HUES64 (cell line): ENCODE measurements around the gene SPNS3.

Experiments used
- H3K27ac ChIP-seq: 2 replicates; pipeline ENCODE4 v1.7.0; 2013; ENCODE audit warnings: low read depth, low read length, inconsistent platforms
- H3K27me3 ChIP-seq: 2 replicates; pipeline ENCODE4 v1.6.1; 2013; ENCODE audit warnings: mild to moderate bottlenecking, low read length; ENCODE audit not compliant: insufficient read depth
- H3K36me3 ChIP-seq: 2 replicates; pipeline ENCODE4 v1.6.1; 2013; ENCODE audit warnings: mild to moderate bottlenecking, low read length; ENCODE audit not compliant: insufficient read depth
- H3K4me1 ChIP-seq: 2 replicates; pipeline ENCODE4 v1.6.1; 2013; ENCODE audit warnings: mild to moderate bottlenecking, low read length, moderate library complexity; ENCODE audit not compliant: insufficient read depth
- H3K4me3 ChIP-seq: 2 replicates; pipeline ENCODE4 v1.5.1; 2013; ENCODE audit warnings: mild to moderate bottlenecking, low read length, moderate library complexity
- H3K9ac ChIP-seq: 2 replicates; pipeline ENCODE4 v1.6.1; 2013; ENCODE audit warnings: mild to moderate bottlenecking, low read depth, low read length
- H3K9me3 ChIP-seq: 2 replicates; pipeline ENCODE4 v1.6.1; 2013; ENCODE audit warnings: low read depth, low read length; ENCODE audit not compliant: insufficient read depth
- WGBS: fragments of 150-250, 120-280 bp; methylation state at CpG from one replicate; pipeline ENCODE4 v1.1.7; 2013; ENCODE audit warnings: missing lambda C conversion rate; 5-methylcytosine and 5-hydroxymethylcytosine counted together

Gene SPNS3

DNA sequence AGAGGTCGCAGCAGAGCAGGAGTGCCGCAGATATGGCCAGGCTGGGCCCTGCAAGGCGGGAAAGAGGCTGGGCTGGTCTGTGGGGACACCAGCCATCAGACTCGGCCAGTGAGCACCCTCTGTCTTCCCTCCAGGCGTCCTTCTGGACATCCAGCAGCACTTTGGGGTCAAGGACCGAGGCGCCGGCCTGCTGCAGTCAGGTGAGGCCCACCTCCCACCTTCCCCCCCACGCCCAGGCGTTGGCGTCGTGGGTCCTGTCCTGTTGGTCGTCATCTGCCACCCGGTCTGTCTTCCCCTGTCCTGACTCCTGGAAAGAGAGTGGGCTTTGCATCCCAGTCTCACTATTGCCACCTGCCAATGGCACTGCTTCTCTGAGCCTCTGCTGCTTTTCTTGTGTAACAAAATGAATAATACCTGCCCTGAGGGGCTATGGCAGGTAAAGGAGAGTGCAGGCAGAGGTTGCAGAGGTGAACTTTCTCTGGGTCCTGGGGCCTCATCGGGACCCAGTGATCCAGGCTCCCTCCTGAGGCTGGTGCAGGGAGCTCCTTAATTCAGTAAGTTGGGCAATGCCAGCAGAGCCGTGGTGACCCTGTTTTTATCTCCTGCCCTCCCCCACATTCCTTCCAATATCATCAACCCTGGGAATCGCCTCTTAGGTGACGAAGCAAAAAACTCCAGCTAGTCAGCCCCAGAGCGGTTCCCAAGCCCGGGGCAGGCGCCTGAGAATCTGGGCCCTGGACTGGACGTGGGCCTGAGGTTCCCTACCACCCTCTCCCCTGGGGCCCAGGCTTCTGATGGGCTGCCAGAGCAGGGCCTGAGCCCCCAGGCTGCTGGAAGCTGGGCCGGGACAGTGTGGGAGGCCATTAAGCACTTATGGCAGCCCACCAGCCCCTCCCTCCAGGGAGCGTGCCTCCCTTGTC is 79.6 kb downstream of the SPNS3 start:
- H3K36me3 ChIP-seq = no peaks in the 10 kb centered on the region
- 91% methylated on average over 24 of the region's 24 CpGs for WGBS
- H3K4me1 ChIP-seq = peaks cover 7% of the 10 kb centered on the region; the same call in 1 of the 2 replicates
- H3K27ac ChIP-seq = peak overlapping the region; percentile 48; the same call in 1 of the 2 replicates
- H3K9ac ChIP-seq = 0 out of 2 replicates have a peak overlapping the region, but pooled peaks have one; percentile 27
- H3K27me3 ChIP-seq = no peaks in the 10 kb centered on the region
- H3K4me3 ChIP-seq = no peak overlapping the region
- H3K9me3 ChIP-seq = no peaks in the 10 kb centered on the region

- WGBS = 85% methylated on average over 6 of the region's 7 CpGs
- Histone ChIP-seq H3K27me3 (no peaks in the 10 kb centered on the region), H3K36me3 (no peaks in the 10 kb centered on the region), H3K4me1 (peaks cover 7% of the 10 kb centered on the region; the same call in 1 of the 2 replicates), H3K9ac (0 out of 2 replicates have a peak overlapping the region, but pooled peaks have one; percentile 27), H3K4me3 (no peak overlapping the region), H3K27ac (peak overlapping the region; percentile 48; the same call in 1 of the 2 replicates), H3K9me3 (no peaks in the 10 kb centered on the region)
These were observed 80.5 kb downstream of the SPNS3 start for GRCh38 chr17:4514206-4514605.

- 86% methylated on average over 11 of the region's 11 CpGs for WGBS
- Histone ChIP-seq H3K4me3 (no peak overlapping the region), H3K27ac (no peak overlapping the region), H3K4me1 (peaks cover 7% of the 10 kb centered on the region; the same call in 1 of the 2 replicates), H3K9me3 (no peaks in the 10 kb centered on the region), H3K9ac (no peak overlapping the region), H3K27me3 (no peaks in the 10 kb centered on the region), H3K36me3 (no peaks in the 10 kb centered on the region)
These were observed 81.0 kb downstream of the SPNS3 start for GRCh38 chr17:4514779-4515178.

DNA sequence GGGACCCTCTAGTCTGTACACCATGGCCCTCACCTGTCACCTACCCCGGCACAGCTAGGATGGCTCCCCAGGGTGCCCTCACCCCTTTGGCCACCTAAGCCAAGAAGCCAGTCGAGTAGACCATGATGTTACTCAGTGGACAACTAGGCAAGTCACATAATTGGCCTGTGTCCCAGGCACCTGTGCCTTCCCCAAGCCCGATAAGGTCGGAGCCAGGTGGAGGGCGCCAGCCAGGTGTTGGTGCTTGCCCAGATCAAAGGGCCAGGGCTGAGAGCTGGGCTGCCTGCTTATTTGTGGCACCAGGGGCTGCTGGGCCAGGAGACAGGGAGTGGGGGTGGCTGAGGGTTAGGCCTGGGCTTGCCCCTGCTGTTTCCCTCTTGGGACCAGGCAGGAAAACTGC is 81.8 kb downstream of the SPNS3 start:
- no peaks in the 10 kb centered on the region for H3K27me3 ChIP-seq
- peaks cover 7% of the 10 kb centered on the region; the same call in 1 of the 2 replicates for H3K4me1 ChIP-seq
- H3K27ac ChIP-seq = no peak overlapping the region
- WGBS = 89% methylated on average over 5 of the region's 5 CpGs
- no peak overlapping the region for H3K9ac ChIP-seq
- no peak overlapping the region for H3K4me3 ChIP-seq
- no peaks in the 10 kb centered on the region for H3K36me3 ChIP-seq
- H3K9me3 ChIP-seq = no peaks in the 10 kb centered on the region

GRCh38 chr17:4516735-4517134 is 83.0 kb downstream of the SPNS3 start:
- Histone ChIP-seq H3K4me3 (no peak overlapping the region), H3K9me3 (no peaks in the 10 kb centered on the region), H3K27ac (no peak overlapping the region), H3K4me1 (peaks cover 7% of the 10 kb centered on the region; the same call in 1 of the 2 replicates), H3K27me3 (no peaks in the 10 kb centered on the region), H3K36me3 (no peaks in the 10 kb centered on the region), H3K9ac (no peak overlapping the region)
- 96% methylated on average over 8 of the region's 11 CpGs for WGBS

GRCh38 chr17:4518901-4519300 is 85.2 kb downstream of the SPNS3 start:
- H3K27ac ChIP-seq = no peak overlapping the region
- H3K27me3 ChIP-seq = peaks cover 4% of the 10 kb centered on the region; the same call in 1 of the 2 replicates
- H3K4me3 ChIP-seq = no peak overlapping the region
- WGBS = 88% methylated on average over 10 of the region's 10 CpGs
- no peaks in the 10 kb centered on the region for H3K9me3 ChIP-seq
- no peaks in the 10 kb centered on the region for H3K36me3 ChIP-seq
- peaks cover 3% of the 10 kb centered on the region; the same call in 1 of the 2 replicates for H3K4me1 ChIP-seq
- no peak overlapping the region for H3K9ac ChIP-seq

- Histone ChIP-seq H3K4me1 (no peaks in the 10 kb centered on the region), H3K9ac (no peak overlapping the region), H3K4me3 (no peak overlapping the region), H3K27me3 (peaks cover 4% of the 10 kb centered on the region; the same call in 1 of the 2 replicates), H3K9me3 (no peaks in the 10 kb centered on the region), H3K27ac (no peak overlapping the region), H3K36me3 (no peaks in the 10 kb centered on the region)
- WGBS = 75% methylated on average over 14 of the region's 14 CpGs
These were observed 85.6 kb downstream of the SPNS3 start for GRCh38 chr17:4519361-4519788.

GRCh38 chr17:4520060-4520893 is 86.5 kb downstream of the SPNS3 start:
- WGBS = 91% methylated on average over 19 of the region's 19 CpGs
- Histone ChIP-seq H3K9ac (no peak overlapping the region), H3K36me3 (no peaks in the 10 kb centered on the region), H3K27me3 (peaks cover 4% of the 10 kb centered on the region; the same call in 1 of the 2 replicates), H3K27ac (no peak overlapping the region), H3K9me3 (no peaks in the 10 kb centered on the region), H3K4me1 (no peaks in the 10 kb centered on the region), H3K4me3 (no peak overlapping the region)

DNA sequence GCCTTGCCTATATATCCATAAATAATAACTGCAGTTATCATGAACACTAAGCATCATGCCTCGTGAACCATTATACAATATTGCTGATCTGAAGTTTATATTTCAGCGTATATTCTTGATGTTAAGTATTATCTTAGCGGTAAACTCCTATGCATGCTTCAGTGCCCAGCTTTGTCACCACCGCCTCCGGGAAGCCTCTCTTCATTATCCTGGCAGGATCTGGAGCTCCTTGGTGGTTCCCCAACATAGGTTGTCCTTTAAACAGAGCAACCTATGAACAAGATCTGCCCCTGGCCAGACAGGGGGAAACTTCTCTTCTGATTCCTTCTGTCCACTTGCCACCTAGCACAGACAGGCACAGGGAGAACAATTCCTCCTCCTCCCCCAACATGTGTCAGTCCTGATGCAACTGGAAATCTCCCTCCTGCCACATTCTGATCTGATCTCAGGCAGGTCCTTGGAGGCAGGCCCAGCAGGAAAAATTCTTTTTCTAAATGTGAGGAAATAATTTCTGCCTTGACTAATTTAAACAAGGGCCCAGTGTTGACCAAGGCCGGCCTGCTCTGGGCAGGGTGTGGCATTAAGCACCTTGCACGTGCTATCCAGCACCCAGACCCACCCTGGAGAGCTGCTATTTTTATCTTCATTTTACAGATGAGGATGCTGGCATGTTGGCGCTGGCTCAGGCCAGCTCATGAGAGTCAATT is 87.3 kb downstream of the SPNS3 start:
- Histone ChIP-seq H3K27ac (no peak overlapping the region), H3K4me1 (no peaks in the 10 kb centered on the region), H3K9me3 (no peaks in the 10 kb centered on the region), H3K4me3 (no peak overlapping the region), H3K36me3 (no peaks in the 10 kb centered on the region), H3K9ac (no peak overlapping the region), H3K27me3 (peaks cover 10% of the 10 kb centered on the region; the same call in 1 of the 2 replicates)
- WGBS = 97% methylated on average over 7 of the region's 8 CpGs

GRCh38 chr17:4522661-4523060 is 88.9 kb downstream of the SPNS3 start:
- Histone ChIP-seq H3K36me3 (no peaks in the 10 kb centered on the region), H3K4me3 (no peak overlapping the region), H3K9ac (no peak overlapping the region), H3K4me1 (no peaks in the 10 kb centered on the region), H3K27ac (no peak overlapping the region), H3K27me3 (peaks cover 21% of the 10 kb centered on the region), H3K9me3 (no peaks in the 10 kb centered on the region)
- 86% methylated on average over 6 of the region's 6 CpGs for WGBS
